Measurements from ENCODE around the gene TNF.

TNF gene

GRCh38 chr6:31573239-31574105 is 1.9 kb upstream of the TNF start:
- no peak for DNase-seq

- DNase-seq: no peak
Observed at GRCh38 chr6:31574106-31575061, 981 bp upstream of the TNF start.

GRCh38 chr6:31575952-31576685 is 754 bp downstream of the TNF start:
- DNase-seq: no peak

DNA sequence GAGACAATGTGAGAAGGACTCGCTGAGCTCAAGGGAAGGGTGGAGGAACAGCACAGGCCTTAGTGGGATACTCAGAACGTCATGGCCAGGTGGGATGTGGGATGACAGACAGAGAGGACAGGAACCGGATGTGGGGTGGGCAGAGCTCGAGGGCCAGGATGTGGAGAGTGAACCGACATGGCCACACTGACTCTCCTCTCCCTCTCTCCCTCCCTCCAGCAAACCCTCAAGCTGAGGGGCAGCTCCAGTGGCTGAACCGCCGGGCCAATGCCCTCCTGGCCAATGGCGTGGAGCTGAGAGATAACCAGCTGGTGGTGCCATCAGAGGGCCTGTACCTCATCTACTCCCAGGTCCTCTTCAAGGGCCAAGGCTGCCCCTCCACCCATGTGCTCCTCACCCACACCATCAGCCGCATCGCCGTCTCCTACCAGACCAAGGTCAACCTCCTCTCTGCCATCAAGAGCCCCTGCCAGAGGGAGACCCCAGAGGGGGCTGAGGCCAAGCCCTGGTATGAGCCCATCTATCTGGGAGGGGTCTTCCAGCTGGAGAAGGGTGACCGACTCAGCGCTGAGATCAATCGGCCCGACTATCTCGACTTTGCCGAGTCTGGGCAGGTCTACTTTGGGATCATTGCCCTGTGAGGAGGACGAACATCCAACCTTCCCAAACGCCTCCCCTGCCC is 1.7 kb downstream of the TNF start:
- no peak for DNase-seq

DNA sequence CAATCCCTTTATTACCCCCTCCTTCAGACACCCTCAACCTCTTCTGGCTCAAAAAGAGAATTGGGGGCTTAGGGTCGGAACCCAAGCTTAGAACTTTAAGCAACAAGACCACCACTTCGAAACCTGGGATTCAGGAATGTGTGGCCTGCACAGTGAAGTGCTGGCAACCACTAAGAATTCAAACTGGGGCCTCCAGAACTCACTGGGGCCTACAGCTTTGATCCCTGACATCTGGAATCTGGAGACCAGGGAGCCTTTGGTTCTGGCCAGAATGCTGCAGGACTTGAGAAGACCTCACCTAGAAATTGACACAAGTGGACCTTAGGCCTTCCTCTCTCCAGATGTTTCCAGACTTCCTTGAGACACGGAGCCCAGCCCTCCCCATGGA is 2.2 kb downstream of the TNF start:
- DNase-seq: no peak

DNA sequence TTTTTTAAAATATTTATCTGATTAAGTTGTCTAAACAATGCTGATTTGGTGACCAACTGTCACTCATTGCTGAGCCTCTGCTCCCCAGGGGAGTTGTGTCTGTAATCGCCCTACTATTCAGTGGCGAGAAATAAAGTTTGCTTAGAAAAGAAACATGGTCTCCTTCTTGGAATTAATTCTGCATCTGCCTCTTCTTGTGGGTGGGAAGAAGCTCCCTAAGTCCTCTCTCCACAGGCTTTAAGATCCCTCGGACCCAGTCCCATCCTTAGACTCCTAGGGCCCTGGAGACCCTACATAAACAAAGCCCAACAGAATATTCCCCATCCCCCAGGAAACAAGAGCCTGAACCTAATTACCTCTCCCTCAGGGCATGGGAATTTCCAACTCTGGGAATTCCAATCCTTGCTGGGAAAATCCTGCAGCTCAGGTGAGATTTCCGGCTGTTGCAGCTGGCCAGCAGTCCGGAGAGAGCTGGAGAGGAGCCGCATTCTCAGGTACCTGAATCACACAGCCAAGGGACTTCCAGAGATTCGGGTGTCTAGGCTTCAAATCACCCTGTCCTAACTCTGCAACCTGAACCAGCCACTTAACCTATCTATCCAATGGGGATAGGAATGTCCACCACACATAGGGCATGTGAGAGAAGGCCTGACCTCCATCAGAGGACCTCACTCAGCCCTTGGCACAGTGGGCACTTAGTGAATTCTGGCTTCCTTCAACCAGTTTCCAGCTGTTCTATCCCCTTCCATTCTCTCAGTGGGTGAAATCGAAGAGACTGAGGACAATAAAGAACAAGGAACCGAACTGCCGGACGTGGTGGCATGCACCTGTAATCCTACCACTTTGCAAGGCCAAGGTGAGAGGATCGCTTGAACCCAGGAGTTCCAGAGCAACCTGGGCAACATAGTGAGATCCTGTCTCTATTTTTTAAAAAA is 3.1 kb downstream of the TNF start:
- peak; percentile 44 for DNase-seq

DNA sequence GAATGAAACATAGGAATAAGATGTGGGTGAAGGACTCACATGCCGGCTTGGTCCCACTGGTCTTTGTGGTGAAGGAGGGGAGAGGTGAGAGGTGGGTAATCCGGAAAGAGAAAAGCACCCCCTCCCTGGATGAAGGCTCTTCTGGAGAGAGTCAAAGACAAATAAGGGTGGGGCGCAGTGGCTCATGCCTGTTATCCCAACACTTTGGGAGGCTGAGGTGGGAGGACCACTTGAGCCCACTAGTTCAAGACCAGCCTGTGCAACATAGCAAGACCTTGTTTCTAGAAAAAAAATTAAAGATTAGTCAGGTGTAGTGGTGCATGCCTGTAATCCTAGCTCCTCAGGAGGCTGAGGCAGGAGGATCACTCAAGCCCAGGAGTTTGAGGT is 3.7 kb downstream of the TNF start:
- no peak for DNase-seq

DNA sequence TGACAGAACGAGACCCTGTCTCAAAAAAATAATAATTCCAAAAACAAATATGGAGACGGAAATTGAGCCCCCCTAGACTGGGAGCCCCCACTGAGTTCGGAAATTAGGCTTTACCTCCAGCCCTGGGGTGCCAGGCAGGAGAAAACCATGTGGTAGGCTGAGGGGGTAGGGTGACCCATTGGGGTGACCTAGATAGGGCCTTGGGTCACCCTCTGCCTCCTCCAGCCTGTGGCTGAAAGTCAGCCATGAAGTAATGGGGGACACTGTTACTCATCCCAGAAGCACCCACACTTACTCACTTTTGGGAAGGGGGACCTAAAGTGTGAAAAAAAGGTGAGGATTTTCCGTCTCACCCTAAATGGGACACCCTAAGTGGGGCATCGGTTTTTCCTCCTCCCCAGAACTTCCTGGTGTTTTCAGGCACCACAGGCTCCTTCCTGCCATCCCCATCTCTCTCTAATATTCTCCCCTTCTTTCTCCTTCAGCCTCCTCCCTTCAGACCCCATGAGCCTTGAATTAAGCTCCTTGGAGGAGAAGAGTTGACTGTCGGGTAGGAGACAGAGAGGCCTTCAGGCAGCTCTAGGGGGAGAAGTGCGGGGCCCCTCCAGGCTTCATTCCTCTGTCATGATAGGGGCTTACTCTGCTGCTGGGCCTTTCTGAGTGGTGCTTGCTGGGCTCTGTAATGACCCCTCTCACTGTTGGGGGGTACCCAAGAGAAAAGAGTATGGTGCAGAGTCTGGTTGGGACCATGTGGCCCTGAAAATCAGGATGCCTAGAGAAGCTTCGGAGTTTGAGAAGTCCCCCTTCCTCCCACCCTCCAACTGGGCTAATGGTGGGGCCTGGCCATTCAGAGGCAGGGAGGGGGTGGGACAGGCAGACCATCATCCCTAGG is 4.4 kb downstream of the TNF start:
- no peak for DNase-seq

DNA sequence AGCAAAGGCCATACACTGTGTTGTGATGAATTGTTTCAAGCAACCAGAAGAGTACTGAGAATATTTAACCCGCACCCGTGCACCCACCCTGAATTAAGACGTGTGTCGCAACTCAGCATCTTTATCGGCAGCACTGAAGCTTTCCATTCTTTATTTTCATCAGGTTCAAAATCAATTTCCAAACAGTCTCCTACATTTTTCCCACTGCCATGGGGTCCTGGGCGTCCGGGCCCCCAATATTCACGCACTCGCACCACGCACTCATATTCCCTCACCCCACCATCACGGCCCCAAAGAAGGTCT is 5.0 kb downstream of the TNF start:
- DNase-seq: no peak

DNA sequence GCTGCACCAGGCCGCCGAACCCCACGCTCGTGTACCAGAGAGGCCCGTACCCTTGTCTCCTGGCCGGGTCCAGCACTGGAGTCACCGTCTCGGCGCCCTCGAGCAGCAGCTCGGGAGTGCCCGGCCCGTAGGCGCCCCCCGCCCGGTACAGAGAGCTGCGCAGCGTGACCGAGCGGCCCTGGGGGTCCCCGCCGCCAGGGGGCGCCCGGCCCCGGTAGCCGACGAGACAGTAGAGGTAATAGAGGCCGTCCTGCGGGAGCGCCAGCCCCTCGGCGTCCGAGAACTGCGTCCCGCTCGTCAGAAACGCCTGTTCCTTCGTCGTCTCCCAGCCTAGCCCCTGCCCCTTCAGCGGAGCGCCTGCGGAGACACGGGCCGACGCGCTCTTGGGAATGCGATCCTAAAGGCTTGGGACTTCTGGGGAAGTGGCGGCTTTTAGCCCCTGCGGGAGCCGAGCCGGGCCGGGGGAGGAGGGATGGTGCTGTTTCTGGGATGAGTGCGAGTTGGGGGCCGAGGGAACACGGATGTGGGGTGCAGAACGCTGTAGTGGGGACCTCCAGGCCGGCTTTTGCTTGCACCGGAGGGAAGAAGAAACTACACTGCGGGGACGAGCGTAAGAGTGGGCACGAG is 5.6 kb downstream of the TNF start:
- DNase-seq: peak; percentile 89

DNA sequence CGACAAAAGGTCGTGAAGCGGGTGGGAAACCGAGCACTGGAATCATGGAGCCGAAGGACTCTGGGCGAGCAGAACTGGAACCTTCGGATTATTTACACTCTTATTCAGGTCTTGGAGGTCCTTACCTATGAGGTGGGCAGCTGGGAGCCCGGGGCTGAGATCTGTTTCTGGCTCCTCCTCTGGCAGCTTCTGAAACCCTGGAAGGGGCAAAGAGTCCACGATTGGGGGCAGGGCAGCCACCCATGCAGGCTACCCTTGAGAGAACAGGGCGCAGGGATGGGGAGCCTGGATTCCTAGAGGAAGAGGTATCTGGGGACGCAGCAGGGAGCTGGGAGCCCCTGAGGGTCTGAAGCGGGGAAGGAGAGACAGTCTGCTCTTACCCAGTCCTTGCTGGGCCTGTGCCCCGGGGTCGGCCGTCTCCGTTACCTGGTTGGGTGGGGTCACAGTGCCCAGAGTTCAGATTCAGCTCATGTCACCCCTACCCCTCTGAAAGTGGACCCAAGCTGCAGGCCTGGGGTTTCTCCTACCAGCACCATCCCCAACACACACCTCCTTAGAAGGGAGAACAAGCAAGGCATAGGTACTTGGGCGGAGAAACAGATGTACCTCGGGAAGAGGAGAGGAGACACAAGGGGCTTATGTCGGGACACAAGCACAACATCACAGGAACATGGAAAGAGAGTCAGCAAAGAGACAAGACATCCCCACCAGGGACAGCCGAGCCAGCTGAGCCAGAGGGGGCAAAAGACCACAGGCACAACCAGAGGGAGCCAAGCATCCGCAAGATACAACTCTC is 6.3 kb downstream of the TNF start:
- no peak for DNase-seq

- DNase-seq: no peak
Observed at GRCh38 chr6:31582230-31582643, 6.9 kb downstream of the TNF start, which contains the start of gene LTB. Gene LTB (minus strand): TSS chr6:31582424. CDS start chr6:31582417, 7 bp downstream.

DNA sequence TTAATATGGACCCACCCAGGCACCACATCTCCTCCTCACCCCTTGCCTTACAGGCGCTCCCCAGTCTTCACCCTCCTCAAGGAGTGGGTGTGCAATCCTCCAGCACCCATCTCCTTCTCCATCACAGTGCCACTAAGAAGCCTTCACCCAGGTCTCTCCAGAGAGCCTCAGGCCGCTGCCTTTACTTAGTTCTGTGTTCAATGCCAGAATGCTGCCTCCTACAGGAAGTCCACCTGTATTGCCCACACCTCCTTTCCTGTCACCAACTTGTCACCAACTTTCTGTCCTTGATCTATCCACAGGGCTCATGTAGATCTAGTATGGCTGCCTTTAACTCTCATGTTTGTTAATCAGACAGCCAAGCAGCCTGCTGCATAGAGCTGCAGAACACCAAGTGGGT is 10.1 kb downstream of the TNF start:
- DNase-seq: no peak

GRCh38 chr6:31586008-31586407 is 10.6 kb downstream of the TNF start, which contains the start of gene LST1:
Gene LST1 (plus strand): TSS chr6:31586277. CDS start chr6:31587300, 1,023 bp downstream.
- no peak for DNase-seq

DNA sequence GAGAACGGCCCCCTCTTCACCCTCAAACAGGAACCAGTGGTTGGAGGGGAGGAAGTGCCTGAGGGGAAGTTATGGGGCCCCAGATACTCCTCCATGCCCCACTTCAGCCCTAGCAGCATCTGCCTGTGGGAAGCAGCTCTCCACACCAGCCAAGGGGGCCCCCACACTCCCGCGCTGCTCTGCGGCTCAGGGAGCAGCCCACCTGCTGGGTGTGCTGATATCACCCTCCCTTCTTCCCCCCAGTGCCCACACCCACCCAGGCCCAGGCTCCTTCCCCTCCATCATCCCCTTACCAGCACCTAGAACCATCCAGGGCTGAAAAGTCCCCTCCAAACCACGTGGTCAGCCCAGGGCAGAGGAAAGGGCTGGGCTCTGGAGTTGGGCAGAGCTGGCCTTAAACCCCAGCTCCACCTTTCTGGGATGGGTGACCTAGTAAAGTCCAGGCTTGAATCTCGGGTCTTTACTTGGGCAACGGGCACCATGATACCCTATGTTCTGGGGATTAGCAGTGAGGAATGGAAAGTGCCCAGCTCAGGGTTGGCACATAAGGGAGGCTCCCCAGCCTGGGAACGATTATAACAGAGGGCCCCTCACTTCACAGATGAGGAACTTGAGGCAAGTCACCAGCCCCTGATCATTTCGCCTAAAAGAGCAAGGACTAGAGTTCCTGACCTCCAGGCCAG is 11.4 kb downstream of the TNF start:
- no peak for DNase-seq

- no peak for DNase-seq
Observed at GRCh38 chr6:31587791-31588777, 12.7 kb downstream of the TNF start.

Measured in 8988T (cell line).